ENCODE data around the gene CNKSR1.

- TF ChIP-seq CTCF (IDR thresholded peaks at IDR 0.05) (no peak), REST (IDR thresholded peaks at IDR 0.05; ENCODE audit: low read depth, low read length) (no peak), SIN3A (IDR thresholded peaks at IDR 0.05; ENCODE audit: borderline replicate concordance, low read depth, low read length) (no peak), TEAD4 (IDR thresholded peaks at IDR 0.05; ENCODE audit: borderline replicate concordance, insufficient read depth) (no peak)
Observed at GRCh38 chr1:26203642-26204318, 26.5 kb downstream of the CNKSR1 start.
